IMR-90 (cell line): ENCODE data around the gene C1QTNF7. TPM values are rescaled to one million over a fixed set of nuclear protein-coding genes. Genes with fewer than 3 reads are reported as not detected.

Experiments used
- ATAC-seq: fragments of 200-7000 bp; cut with Tn5 transposase; 2 replicates; pipeline ENCODE4 v1.9.1; 2020; ENCODE audit warnings: low read depth, mild to moderate bottlenecking, moderate library complexity
- BruUV-seq: library from RNA; stranded (reverse); fragments of 400-500 nt; replicated peaks from 2 replicates; lab custom pipeline; 2021; lab: Mats Ljungman, UMichigan
- CTCF ChIA-PET: fragments of 300-600 bp; formaldehyde crosslinking; extraction: SDS; loops from one replicate; lab custom pipeline; 2021; ENCODE audit warnings: antibody characterized with exemption; lab: Yijun Ruan, JAX
- POLR2A ChIA-PET: fragments of 300-600 bp; sonication (Branson Sonifier 250); formaldehyde crosslinking; loops from one replicate; lab custom pipeline; 2022; ENCODE audit warnings: antibody characterized with exemption; ENCODE audit not compliant: unreplicated experiment; lab: Charles Lee
- DNase-seq: peaks from one replicate; pipeline ENCODE4 v3.0.0; 2013
- H2AFZ ChIP-seq: replicated peaks from 2 replicates; pipeline ENCODE3; 2013; ENCODE audit warnings: low read length, mild to moderate bottlenecking; ENCODE audit not compliant: poor library complexity
- H2AK5ac ChIP-seq: 2 replicates; pipeline ENCODE4 v1.6.1; 2013; ENCODE audit warnings: low read depth, low read length, inconsistent platforms
- H2AK9ac ChIP-seq: replicated peaks from 2 replicates; pipeline ENCODE3; 2013; ENCODE audit warnings: mild to moderate bottlenecking, low read depth, low read length, moderate library complexity; ENCODE audit not compliant: poor library complexity
- H2BK120ac ChIP-seq: 2 replicates; pipeline ENCODE4 v1.6.1; 2013; ENCODE audit warnings: low read depth, low read length, inconsistent platforms
- H2BK15ac ChIP-seq: 3 replicates; pipeline ENCODE4 v1.6.1; 2013; ENCODE audit warnings: low read depth, low read length, inconsistent platforms
- H2BK20ac ChIP-seq: 2 replicates; pipeline ENCODE4 v1.6.1; 2013; ENCODE audit warnings: low read depth, mild to moderate bottlenecking, inconsistent platforms, low read length, moderate library complexity
- H2BK5ac ChIP-seq: 2 replicates; pipeline ENCODE4 v1.6.1; 2013; ENCODE audit warnings: mild to moderate bottlenecking, low read depth, low read length, inconsistent platforms; ENCODE audit not compliant: poor library complexity, severe bottlenecking
- H3K14ac ChIP-seq: replicated peaks from 2 replicates; pipeline ENCODE4 v1.6.1; 2013; ENCODE audit warnings: low read depth, low read length, inconsistent platforms
- H3K18ac ChIP-seq: 2 replicates; pipeline ENCODE4 v1.6.1; 2013; ENCODE audit warnings: low read depth, low read length, control low read depth
- H3K23ac ChIP-seq: 2 replicates; pipeline ENCODE4 v1.6.1; 2013; ENCODE audit warnings: low read depth, low read length, inconsistent platforms
- H3K27ac ChIP-seq: 2 replicates; pipeline ENCODE4 v1.5.1; 2013; ENCODE audit warnings: mild to moderate bottlenecking, control low read depth, low read length; ENCODE audit not compliant: insufficient read depth
- H3K27me3 ChIP-seq: 2 replicates; pipeline ENCODE4 v1.6.1; 2013; ENCODE audit warnings: low read length; ENCODE audit not compliant: control insufficient read depth, insufficient read depth
- H3K36me3 ChIP-seq: 2 replicates; pipeline ENCODE4 v1.6.1; 2013; ENCODE audit warnings: low read length, mixed read lengths; ENCODE audit not compliant: control insufficient read depth, insufficient read depth
- H3K4ac ChIP-seq: 2 replicates; pipeline ENCODE4 v1.6.1; 2013; ENCODE audit warnings: low read depth, low read length, inconsistent platforms
- H3K4me1 ChIP-seq: 2 replicates; pipeline ENCODE4 v1.6.1; 2013; ENCODE audit warnings: low read length, mixed read lengths; ENCODE audit not compliant: control insufficient read depth, insufficient read depth
- H3K4me2 ChIP-seq: 2 replicates; pipeline ENCODE4 v1.6.1; 2013; ENCODE audit warnings: low read depth, mild to moderate bottlenecking, control low read depth, low read length, moderate library complexity
- H3K4me3 ChIP-seq: 2 replicates; pipeline ENCODE4 v1.5.1; 2013; ENCODE audit warnings: low read depth, mild to moderate bottlenecking, control low read depth, low read length, moderate library complexity; ENCODE audit not compliant: insufficient read depth
- H3K56ac ChIP-seq: 2 replicates; pipeline ENCODE4 v1.6.1; 2013; ENCODE audit warnings: low read length, inconsistent platforms; ENCODE audit not compliant: insufficient read depth; ENCODE audit errors: extremely low read depth
- H3K79me1 ChIP-seq, 2 experiments: 2 replicates each; pipeline ENCODE4 v1.6.1; 2013; ENCODE audit warnings: low read length in 2 of 2, inconsistent platforms in 1 of 2, low read depth in 1 of 2
- H3K9ac ChIP-seq: 2 replicates; pipeline ENCODE4 v1.6.1; 2013; ENCODE audit warnings: low read depth, low read length, control low read depth
- H3K9me1 ChIP-seq: 2 replicates; pipeline ENCODE4 v1.6.1; 2013; ENCODE audit warnings: low read length, inconsistent platforms; ENCODE audit not compliant: insufficient read depth
- H3K9me3 ChIP-seq: 2 replicates; pipeline ENCODE4 v1.6.1; 2013; ENCODE audit warnings: low read length; ENCODE audit not compliant: control insufficient read depth, insufficient read depth
- H4K20me1 ChIP-seq: 2 replicates; pipeline ENCODE4 v1.6.1; 2013; ENCODE audit warnings: low read length, inconsistent platforms; ENCODE audit not compliant: insufficient read depth
- H4K5ac ChIP-seq: 2 replicates; pipeline ENCODE4 v1.6.1; 2013; ENCODE audit warnings: mild to moderate bottlenecking, low read depth, low read length, control low read depth
- H4K8ac ChIP-seq, 2 experiments: 2 replicates each; pipeline ENCODE4 v1.6.1; 2013; ENCODE audit warnings: low read depth in 2 of 2, low read length in 2 of 2, control low read depth in 1 of 2, inconsistent platforms in 1 of 2
- H4K91ac ChIP-seq: 2 replicates; pipeline ENCODE4 v1.6.1; 2013; ENCODE audit warnings: low read depth, low read length, inconsistent platforms; ENCODE audit not compliant: insufficient read depth
- BHLHE40 ChIP-seq: fragments of 150-350 bp; IDR thresholded peaks from 2 replicates; pipeline ENCODE4 v1.6.1; 2016; ENCODE audit warnings: mild to moderate bottlenecking, low read depth, low read length
- CEBPB ChIP-seq: IDR thresholded peaks from 2 replicates; pipeline ENCODE4 v1.6.1; 2012; ENCODE audit warnings: low read depth, low read length, improper control_type of control experiment
- CHD1 ChIP-seq: IDR thresholded peaks from 2 replicates; pipeline ENCODE4 v1.6.1; 2012; ENCODE audit warnings: low read depth, low read length, improper control_type of control experiment
- FOS ChIP-seq: fragments of 150-350 bp; IDR thresholded peaks from 2 replicates; pipeline ENCODE4 v1.6.1; 2016; ENCODE audit warnings: low read depth, low read length
- MAZ ChIP-seq: IDR thresholded peaks from 2 replicates; pipeline ENCODE4 v1.6.1; 2012; ENCODE audit warnings: low read depth, mild to moderate bottlenecking, low read length, improper control_type of control experiment, moderate library complexity, borderline replicate concordance
- MXI1 ChIP-seq: IDR thresholded peaks from 2 replicates; pipeline ENCODE4 v1.6.1; 2012; ENCODE audit warnings: low read depth, mild to moderate bottlenecking, low read length, moderate library complexity, borderline replicate concordance
- POLR2A ChIP-seq: IDR thresholded peaks from 2 replicates; pipeline ENCODE4 v1.6.1; 2012; ENCODE audit warnings: mild to moderate bottlenecking, low read depth, low read length
- RCOR1 ChIP-seq: IDR thresholded peaks from 2 replicates; pipeline ENCODE4 v1.6.1; 2012; ENCODE audit warnings: mild to moderate bottlenecking, low read length, improper control_type of control experiment; ENCODE audit not compliant: insufficient replicate concordance
- RFX5 ChIP-seq: IDR thresholded peaks from 2 replicates; pipeline ENCODE4 v1.8.0; 2012; ENCODE audit warnings: low read depth, mild to moderate bottlenecking, low read length, moderate library complexity
- SMC3 ChIP-seq: fragments of 150-350 bp; IDR thresholded peaks from 2 replicates; pipeline ENCODE4 v1.6.1; 2016; ENCODE audit warnings: low read depth, mild to moderate bottlenecking, antibody characterized with exemption, low read length, moderate library complexity
- WGBS, 2 experiments: methylation state at CpG; one replicate each; pipeline versions ENCODE4 v1.1.5 to v1.1.7; 2013; ENCODE audit warnings: missing lambda C conversion rate in 2 of 2; ENCODE audit not compliant: insufficient read length in 1 of 2; ENCODE audit errors: extremely low coverage in 2 of 2; 5-methylcytosine and 5-hydroxymethylcytosine counted together
- dilution Hi-C: fragments of 300-500 bp; cut with HindIII; formaldehyde crosslinking; loops from one replicate; pipeline ENCODE4 v1.14.3; 2018; ENCODE audit warnings: low sequenced_read_pairs; ENCODE audit not compliant: unreplicated experiment
- in situ Hi-C: fragments of 300-500 bp; cut with MboI; formaldehyde crosslinking; loops from 3 replicates; pipeline ENCODE4 v1.14.3; 2019; ENCODE audit warnings: low sequenced_read_pairs, inconsistent platforms, mixed read lengths
- intact Hi-C: fragments of 100-400 bp; cut with micrococcal nuclease; formaldehyde crosslinking; loops from 2 replicates; pipeline ENCODE4 v1.10.0; 2022
- polyA plus RNA-seq, 3 experiments: library from polyadenylated mRNA; depleted of rRNA; stranded (reverse); fragments of >200 nt; gene quantifications; 2 replicates each; pipeline ENCODE4 v1.2.3, GENCODE V29; 2012; ENCODE audit warnings: low replicate concordance in 1 of 3
- total RNA-seq: library from RNA; depleted of rRNA; stranded (reverse); fragments of >200 nt; gene quantifications from 2 replicates; pipeline ENCODE4 v1.2.3, GENCODE V29; 2012
- TF ChIP-seq, protein P1 (sequence below): conservative IDR thresholded peaks from 2 replicates; pipeline ENCODE4 v1.5.1; 2012; ENCODE audit warnings: mild to moderate bottlenecking, low read depth, low read length, improper control_type of control experiment
- TF ChIP-seq, protein P2 (sequence below): fragments of 150-350 bp; IDR thresholded peaks from 2 replicates; pipeline ENCODE4 v1.6.1; 2016; ENCODE audit warnings: low read depth, mild to moderate bottlenecking, low read length, moderate library complexity, borderline replicate concordance

Gene C1QTNF7
- total and polyA plus RNA-seq, 2 of the 4 experiments (the other 2 are of a cell fraction): 0.12 to 0.18 TPM

DNA sequence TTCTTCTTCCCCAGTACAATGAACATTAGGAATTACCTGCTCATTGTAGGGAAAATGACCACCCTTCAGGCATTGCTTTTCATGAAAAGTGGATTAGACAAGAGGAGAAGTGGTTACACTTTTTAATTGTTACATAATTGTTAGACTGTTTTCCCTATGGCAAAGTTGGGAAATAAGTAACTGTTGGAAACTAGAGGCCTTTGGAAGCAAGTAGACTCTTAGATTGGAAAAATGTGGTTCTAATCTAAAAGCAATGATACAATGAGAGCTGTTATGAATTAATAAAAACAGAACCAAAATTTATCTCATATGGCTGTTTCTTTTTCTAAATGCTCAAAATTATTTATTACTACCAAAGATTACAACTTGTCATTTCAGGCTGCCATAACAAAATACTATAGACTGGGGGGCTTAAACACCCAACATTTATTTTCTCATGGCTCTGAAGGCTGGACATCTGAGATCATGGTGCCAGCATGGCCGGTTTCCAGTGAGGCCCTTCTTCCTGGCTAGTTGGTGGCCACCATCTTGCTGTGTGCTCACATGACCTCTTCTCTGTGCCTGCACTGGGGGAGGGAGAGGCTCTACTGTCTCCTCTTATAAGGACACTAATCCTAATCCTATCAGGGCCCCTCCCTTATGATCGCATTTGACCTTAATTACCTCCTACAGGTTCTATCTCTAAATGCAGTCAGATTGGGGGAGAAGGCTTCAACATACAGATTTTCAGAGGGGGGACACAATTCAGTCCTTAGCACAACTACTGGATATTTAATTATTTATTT, 54.3 kb downstream of the C1QTNF7 start:
- peaks cover 10% of the 10 kb centered on the region; the same call in 1 of the 2 replicates for H3K36me3 ChIP-seq
- WGBS, 2 experiments: no CpG with 5 or more reads among the region's 2 CpGs
- H2AFZ ChIP-seq: no peak overlapping the region
- no peak overlapping the region for H4K8ac ChIP-seq
- H3K4ac ChIP-seq: no peak overlapping the region
- ChIA-PET POLR2A (no interaction called here), CTCF (no interaction called here)
- TF ChIP-seq CEBPB: no peak
- no peak for TF ChIP-seq CHD1
- TF ChIP-seq POLR2A: no peak
- TF ChIP-seq RFX5: no peak
- TF ChIP-seq, protein P1, sequence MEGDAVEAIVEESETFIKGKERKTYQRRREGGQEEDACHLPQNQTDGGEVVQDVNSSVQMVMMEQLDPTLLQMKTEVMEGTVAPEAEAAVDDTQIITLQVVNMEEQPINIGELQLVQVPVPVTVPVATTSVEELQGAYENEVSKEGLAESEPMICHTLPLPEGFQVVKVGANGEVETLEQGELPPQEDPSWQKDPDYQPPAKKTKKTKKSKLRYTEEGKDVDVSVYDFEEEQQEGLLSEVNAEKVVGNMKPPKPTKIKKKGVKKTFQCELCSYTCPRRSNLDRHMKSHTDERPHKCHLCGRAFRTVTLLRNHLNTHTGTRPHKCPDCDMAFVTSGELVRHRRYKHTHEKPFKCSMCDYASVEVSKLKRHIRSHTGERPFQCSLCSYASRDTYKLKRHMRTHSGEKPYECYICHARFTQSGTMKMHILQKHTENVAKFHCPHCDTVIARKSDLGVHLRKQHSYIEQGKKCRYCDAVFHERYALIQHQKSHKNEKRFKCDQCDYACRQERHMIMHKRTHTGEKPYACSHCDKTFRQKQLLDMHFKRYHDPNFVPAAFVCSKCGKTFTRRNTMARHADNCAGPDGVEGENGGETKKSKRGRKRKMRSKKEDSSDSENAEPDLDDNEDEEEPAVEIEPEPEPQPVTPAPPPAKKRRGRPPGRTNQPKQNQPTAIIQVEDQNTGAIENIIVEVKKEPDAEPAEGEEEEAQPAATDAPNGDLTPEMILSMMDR: no peak
- TF ChIP-seq MAZ: no peak
- TF ChIP-seq RCOR1: no peak
- no peak for TF ChIP-seq FOS
- no peak for TF ChIP-seq BHLHE40
- no peak for TF ChIP-seq SMC3
- TF ChIP-seq, protein P2, sequence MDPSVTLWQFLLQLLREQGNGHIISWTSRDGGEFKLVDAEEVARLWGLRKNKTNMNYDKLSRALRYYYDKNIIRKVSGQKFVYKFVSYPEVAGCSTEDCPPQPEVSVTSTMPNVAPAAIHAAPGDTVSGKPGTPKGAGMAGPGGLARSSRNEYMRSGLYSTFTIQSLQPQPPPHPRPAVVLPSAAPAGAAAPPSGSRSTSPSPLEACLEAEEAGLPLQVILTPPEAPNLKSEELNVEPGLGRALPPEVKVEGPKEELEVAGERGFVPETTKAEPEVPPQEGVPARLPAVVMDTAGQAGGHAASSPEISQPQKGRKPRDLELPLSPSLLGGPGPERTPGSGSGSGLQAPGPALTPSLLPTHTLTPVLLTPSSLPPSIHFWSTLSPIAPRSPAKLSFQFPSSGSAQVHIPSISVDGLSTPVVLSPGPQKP: no peak
- no peak for TF ChIP-seq MXI1
- H3K4me2 ChIP-seq: no peak overlapping the region
- H3K9me1 ChIP-seq: no peaks in the 10 kb centered on the region
- intact Hi-C loops (no loop called here), in situ Hi-C loops (loop anchor here (25.0 kb wide), 1 partner anchor 730 kb away; no protein-coding TSS in a partner anchor), dilution Hi-C loops (no loop called here)
- no peak overlapping the region for H2BK5ac ChIP-seq
- H3K79me1 ChIP-seq: peaks cover 9 to 26% of the 10 kb centered on the region in 2 experiments; a peak in 3 of 4 replicates
- H3K56ac ChIP-seq: no peak overlapping the region
- no peaks in the 10 kb centered on the region for H3K27me3 ChIP-seq
- no peak overlapping the region for H3K18ac ChIP-seq
- no peak for ATAC-seq
- H2AK9ac ChIP-seq: no peak overlapping the region
- no peak overlapping the region for H3K9ac ChIP-seq
- no peak overlapping the region for H2BK20ac ChIP-seq
- peaks cover 9% of the 10 kb centered on the region for H3K4me1 ChIP-seq
- no peak overlapping the region for H4K5ac ChIP-seq
- no peak overlapping the region for H3K14ac ChIP-seq
- H3K9me3 ChIP-seq: no peaks in the 10 kb centered on the region; the same call in 1 of the 2 replicates
- H3K23ac ChIP-seq: no peak overlapping the region
- DNase-seq: no peak
- no TSS peak for BruUV-seq
- H4K91ac ChIP-seq: no peak overlapping the region
- no peak overlapping the region for H2BK120ac ChIP-seq
- H2AK5ac ChIP-seq: peak overlapping the region; percentile 18; the same call in 1 of the 2 replicates
- H3K27ac ChIP-seq: no peak overlapping the region
- no peak overlapping the region for H2BK15ac ChIP-seq
- no peak overlapping the region for H3K4me3 ChIP-seq
- H4K20me1 ChIP-seq: no peaks in the 10 kb centered on the region
